ENCODE results near the gene FAM43A. TPM values are rescaled to one million over a fixed set of nuclear protein-coding genes. Genes with fewer than 3 reads are reported as not detected.

The FAM43A gene
- total and polyA plus RNA-seq, 10 of the 15 experiments (the other 5 are each of a cell fraction or from before 2014, with no cell fraction given), result 0.27 to 5.0 (median 1.1) TPM

GRCh38 chr3:194732617-194733016, 46.9 kb downstream of the FAM43A start (continued):
- TF ChIP-seq NR2C1 (IDR thresholded peaks at IDR 0.05) (no peak), FOXK2 (IDR thresholded peaks at IDR 0.05) (no peak), WRNIP1 (IDR thresholded peaks at IDR 0.05; ENCODE audit: borderline replicate concordance, low read depth, low read length) (no peak), POLR2AphosphoS2 (IDR thresholded peaks at IDR 0.05; ENCODE audit: low read depth, low read length) (no peak)

GRCh38 chr3:194736277-194736895, 50.7 kb downstream of the FAM43A start:
- FAIRE-seq (no peak), ATAC-seq (no peak), DNase-seq (ENCODE audit: low read depth, low spot score) (peak; percentile 11)
- POLR2A ChIA-PET, result no interaction called here
- RAD21 ChIA-PET (ENCODE audit: unreplicated experiment), result no interaction called here
- no TSS peak for BruUV-seq (replicated peaks)
- no peak overlapping the region; the same call in 1 of the 2 replicates for H3K4me3 ChIP-seq
- SMC1A ChIA-PET (ENCODE audit: uncharacterized antibody, unreplicated experiment), result no interaction called here
- 7% methylated on average over 6 of the region's 6 CpGs for WGBS (ENCODE audit: insufficient coverage, insufficient replicate concordance, low lambda C conversion rate, missing lambda C conversion rate)
- TF ChIP-seq ZSCAN29 (IDR thresholded peaks at IDR 0.05) (no peak), ETV6 (conservative IDR thresholded peaks at IDR 0.05 in 1 of 2, IDR thresholded peaks at IDR 0.05 in 1 of 2; ENCODE audit: borderline replicate concordance in 1 of 2, low read depth in 1 of 2) (0 out of 4 replicates have a peak, but pooled peaks of 1 of the 2 experiments have one; percentile 36)
- H3K9ac ChIP-seq (ENCODE audit: control insufficient read depth, insufficient read depth, low read length), result no peak overlapping the region
- no peaks in the 10 kb centered on the region; the same call in 1 of the 3 replicates for H3K9me3 ChIP-seq (replicated peaks; ENCODE audit: control insufficient read depth, insufficient read depth, low read length)
- no peaks in the 10 kb centered on the region for H3K36me3 ChIP-seq (ENCODE audit: control insufficient read depth in 2 of 2, insufficient read depth in 2 of 2, low read length in 1 of 2)
- intact Hi-C loops (cut with micrococcal nuclease; ENCODE audit: unreplicated experiment), result no loop called here
- H4K20me1 ChIP-seq (ENCODE audit: control insufficient read depth, insufficient read depth), result no peaks in the 10 kb centered on the region
- CTCF ChIA-PET, result interaction anchor here (1.1 to 2.0 kb wide), 3 partner anchors 8 to 54 kb away, joined by 3 to 7 read pairs (median 3); no protein-coding TSS in a partner anchor
- H3K27ac ChIP-seq (ENCODE audit: control insufficient read depth, insufficient read depth), result no peak overlapping the region
- peaks cover 15% of the 10 kb centered on the region for H3K4me1 ChIP-seq (ENCODE audit: control insufficient read depth, insufficient read depth, low read length)
- H3K79me2 ChIP-seq (ENCODE audit: control insufficient read depth, insufficient read depth, low read length), result no peaks in the 10 kb centered on the region
- H3K27me3 ChIP-seq (replicated peaks in 1 of 2; ENCODE audit: control insufficient read depth in 2 of 2, insufficient read depth in 2 of 2, low read length in 1 of 2), result peaks cover 0 to 3% of the 10 kb centered on the region in 2 experiments; a peak in 1 of 4 replicates
- H3K4me2 ChIP-seq (ENCODE audit: control insufficient read depth, insufficient read depth), result peak overlapping the region; percentile 15
- in situ Hi-C loops (cut with MboI), result no loop called here
- H2AFZ ChIP-seq (ENCODE audit: control insufficient read depth, low read depth, low read length), result no peak overlapping the region

Measured in GM12878 (cell line).